K562 (cell line): Measurements from ENCODE around the gene LAMB2. TPM values are rescaled to one million over a fixed set of nuclear protein-coding genes. Genes with fewer than 3 reads are reported as not detected.

Source experiments
- CBX2 ChIP-seq: fragments of 200-600 bp; sonication (generic); IDR thresholded peaks from one replicate; pipeline ENCODE4 v1.6.1; 2012; ENCODE audit warnings: mild to moderate bottlenecking, low read length, inconsistent platforms; ENCODE audit not compliant: insufficient read depth, poor library complexity, severe bottlenecking
- NFE2L1 ChIP-seq: fragments of 450-650 bp; IDR thresholded peaks from 2 replicates; pipeline ENCODE4 v1.6.1; 2016; ENCODE audit warnings: missing genetic modification characterization, low read depth, mild to moderate bottlenecking, missing compliant biosample characterization, moderate library complexity, borderline replicate concordance
- RBFOX2 ChIP-seq: fragments of 200-400 bp; formaldehyde crosslinking; IDR thresholded peaks from 2 replicates; pipeline ENCODE4 v1.6.1; 2017; ENCODE audit warnings: low read depth, mild to moderate bottlenecking, low read length, moderate library complexity
- SRF ChIP-seq, 2 experiments: fragments of 250-450, 450-650 bp in 1 of 2; sonication (Bioruptor Pico) in 1 of 2; sonication (generic) in 1 of 2; formaldehyde crosslinking; IDR thresholded peaks; 2 replicates each; pipeline versions ENCODE4 v1.5.0 to v1.5.1; 2020 to 2022; ENCODE audit warnings: mild to moderate bottlenecking in 1 of 2, missing genetic modification reagents in 1 of 2
- ZNF354B ChIP-seq: fragments of 250-450 bp; sonication (Bioruptor Pico); IDR thresholded peaks from 2 replicates; pipeline ENCODE4 v1.4.0; 2020
- ZNF695 ChIP-seq: fragments of 450-650 bp; formaldehyde crosslinking; IDR thresholded peaks from 2 replicates; pipeline ENCODE4 v1.4.0; 2020; ENCODE audit warnings: mild to moderate bottlenecking, moderate library complexity
- ZNF76 ChIP-seq: fragments of 250-450 bp; sonication (Bioruptor Pico); IDR thresholded peaks from 2 replicates; pipeline ENCODE4 v1.4.0; 2020; ENCODE audit warnings: mild to moderate bottlenecking, moderate library complexity, borderline replicate concordance
- polyA plus RNA-seq, 8 experiments: library from polyadenylated mRNA; depleted of rRNA in 4 of 8; stranded (reverse) in 5 of 8; unstranded in 3 of 8; fragments of >200 nt; fragmentation: Nextera tagmentation in 2 of 8; fragmentation: Illumina TruSeq in 1 of 8; extraction: Ambion mirVana in 2 of 8; extraction: Trizol in 1 of 8; gene quantifications; 2 replicates each; pipeline versions ENCODE4 v1.2.1 to v1.2.3, GENCODE V29; 2011 to 2014; ENCODE audit warnings: inconsistent platforms in 1 of 8, missing spikeins in 1 of 8
- total RNA-seq, 7 experiments: library from RNA; depleted of rRNA in 6 of 7; stranded (reverse); fragments of >200 nt in 6 of 7; fragmentation: Illumina TruSeq in 2 of 7; extraction: Trizol in 2 of 7; gene quantifications; 2 replicates each; pipeline versions ENCODE4 v1.2.1 to v1.2.3, GENCODE V29; 2011 to 2021; ENCODE audit warnings: low replicate concordance in 1 of 7
- TF ChIP-seq, protein P1 (sequence below), 2 experiments: fragments of 450-650 bp in 1 of 2; IDR thresholded peaks; 2 replicates each; pipeline ENCODE4 v1.6.1; 2011 to 2017; ENCODE audit warnings: low read depth in 2 of 2, antibody characterized with exemption in 1 of 2, borderline replicate concordance in 1 of 2, low read length in 1 of 2, mild to moderate bottlenecking in 1 of 2, mixed read lengths in 1 of 2; ENCODE audit not compliant: control insufficient read depth in 1 of 2
- TF ChIP-seq, protein P2 (sequence below): fragments of 450-650 bp; conservative IDR thresholded peaks from 2 replicates; pipeline ENCODE4 v1.6.1; 2016; ENCODE audit warnings: missing genetic modification characterization, low read depth, mild to moderate bottlenecking, control low read depth, missing compliant biosample characterization
- TF ChIP-seq, protein P3 (sequence below): fragments of 450-650 bp; IDR thresholded peaks from 2 replicates; pipeline ENCODE4 v1.6.1; 2014; ENCODE audit warnings: low read depth, mild to moderate bottlenecking, moderate library complexity, borderline replicate concordance
- TF ChIP-seq, protein P4 (sequence below): fragments of 200-800 bp; sonication (Bioruptor generic); IDR thresholded peaks from 2 replicates; pipeline ENCODE4 v1.6.1; 2017; ENCODE audit warnings: missing genetic modification characterization, missing compliant biosample characterization

The LAMB2 gene
- total and polyA plus RNA-seq, 9 of the 15 experiments (the other 6 are each of a cell fraction or from before 2014, with no cell fraction given), result 1.4 to 26.0 (median 16.2) TPM

DNA sequence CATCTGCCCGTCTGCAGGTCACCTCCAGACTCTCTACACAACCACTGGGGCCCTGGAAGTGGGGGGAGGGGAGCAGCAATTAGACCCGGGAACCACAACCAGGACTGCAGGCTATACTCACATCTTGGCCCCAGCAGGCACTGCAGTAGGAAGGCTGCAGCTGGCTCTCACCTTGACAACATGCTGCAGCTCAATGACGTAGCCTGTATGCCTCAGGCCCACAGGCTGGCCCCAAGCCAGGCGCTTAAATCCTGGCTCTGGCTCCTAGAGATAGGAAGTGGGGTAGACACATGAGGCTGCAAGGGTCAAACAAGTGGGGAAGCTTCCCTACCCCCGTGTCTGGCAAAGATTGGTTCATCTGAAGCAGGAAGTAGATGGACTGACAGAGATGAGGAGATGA lies 34.4 kb downstream of the LAMB2 start (continued):
- TF ChIP-seq RBFOX2, result no peak
- no peak for TF ChIP-seq ZNF354B (CRISPR knock-in tag)
- no peak for TF ChIP-seq ZNF76 (CRISPR knock-in tag)
- TF ChIP-seq, protein P1, sequence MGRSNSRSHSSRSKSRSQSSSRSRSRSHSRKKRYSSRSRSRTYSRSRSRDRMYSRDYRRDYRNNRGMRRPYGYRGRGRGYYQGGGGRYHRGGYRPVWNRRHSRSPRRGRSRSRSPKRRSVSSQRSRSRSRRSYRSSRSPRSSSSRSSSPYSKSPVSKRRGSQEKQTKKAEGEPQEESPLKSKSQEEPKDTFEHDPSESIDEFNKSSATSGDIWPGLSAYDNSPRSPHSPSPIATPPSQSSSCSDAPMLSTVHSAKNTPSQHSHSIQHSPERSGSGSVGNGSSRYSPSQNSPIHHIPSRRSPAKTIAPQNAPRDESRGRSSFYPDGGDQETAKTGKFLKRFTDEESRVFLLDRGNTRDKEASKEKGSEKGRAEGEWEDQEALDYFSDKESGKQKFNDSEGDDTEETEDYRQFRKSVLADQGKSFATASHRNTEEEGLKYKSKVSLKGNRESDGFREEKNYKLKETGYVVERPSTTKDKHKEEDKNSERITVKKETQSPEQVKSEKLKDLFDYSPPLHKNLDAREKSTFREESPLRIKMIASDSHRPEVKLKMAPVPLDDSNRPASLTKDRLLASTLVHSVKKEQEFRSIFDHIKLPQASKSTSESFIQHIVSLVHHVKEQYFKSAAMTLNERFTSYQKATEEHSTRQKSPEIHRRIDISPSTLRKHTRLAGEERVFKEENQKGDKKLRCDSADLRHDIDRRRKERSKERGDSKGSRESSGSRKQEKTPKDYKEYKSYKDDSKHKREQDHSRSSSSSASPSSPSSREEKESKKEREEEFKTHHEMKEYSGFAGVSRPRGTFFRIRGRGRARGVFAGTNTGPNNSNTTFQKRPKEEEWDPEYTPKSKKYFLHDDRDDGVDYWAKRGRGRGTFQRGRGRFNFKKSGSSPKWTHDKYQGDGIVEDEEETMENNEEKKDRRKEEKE (IDR thresholded peaks at IDR 0.05; ENCODE audit: borderline replicate concordance in 1 of 2, control insufficient read depth in 1 of 2, low read depth in 2 of 2, low read length in 1 of 2), result no peak
- TF ChIP-seq, protein P2, sequence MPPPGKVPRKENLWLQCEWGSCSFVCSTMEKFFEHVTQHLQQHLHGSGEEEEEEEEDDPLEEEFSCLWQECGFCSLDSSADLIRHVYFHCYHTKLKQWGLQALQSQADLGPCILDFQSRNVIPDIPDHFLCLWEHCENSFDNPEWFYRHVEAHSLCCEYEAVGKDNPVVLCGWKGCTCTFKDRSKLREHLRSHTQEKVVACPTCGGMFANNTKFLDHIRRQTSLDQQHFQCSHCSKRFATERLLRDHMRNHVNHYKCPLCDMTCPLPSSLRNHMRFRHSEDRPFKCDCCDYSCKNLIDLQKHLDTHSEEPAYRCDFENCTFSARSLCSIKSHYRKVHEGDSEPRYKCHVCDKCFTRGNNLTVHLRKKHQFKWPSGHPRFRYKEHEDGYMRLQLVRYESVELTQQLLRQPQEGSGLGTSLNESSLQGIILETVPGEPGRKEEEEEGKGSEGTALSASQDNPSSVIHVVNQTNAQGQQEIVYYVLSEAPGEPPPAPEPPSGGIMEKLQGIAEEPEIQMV (tag), result no peak
- TF ChIP-seq SRF (CRISPR knock-in tag; IDR thresholded peaks at IDR 0.05), result no peak
- TF ChIP-seq, protein P3, sequence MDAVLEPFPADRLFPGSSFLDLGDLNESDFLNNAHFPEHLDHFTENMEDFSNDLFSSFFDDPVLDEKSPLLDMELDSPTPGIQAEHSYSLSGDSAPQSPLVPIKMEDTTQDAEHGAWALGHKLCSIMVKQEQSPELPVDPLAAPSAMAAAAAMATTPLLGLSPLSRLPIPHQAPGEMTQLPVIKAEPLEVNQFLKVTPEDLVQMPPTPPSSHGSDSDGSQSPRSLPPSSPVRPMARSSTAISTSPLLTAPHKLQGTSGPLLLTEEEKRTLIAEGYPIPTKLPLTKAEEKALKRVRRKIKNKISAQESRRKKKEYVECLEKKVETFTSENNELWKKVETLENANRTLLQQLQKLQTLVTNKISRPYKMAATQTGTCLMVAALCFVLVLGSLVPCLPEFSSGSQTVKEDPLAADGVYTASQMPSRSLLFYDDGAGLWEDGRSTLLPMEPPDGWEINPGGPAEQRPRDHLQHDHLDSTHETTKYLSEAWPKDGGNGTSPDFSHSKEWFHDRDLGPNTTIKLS, result no peak
- no peak for TF ChIP-seq ZNF695 (CRISPR knock-in tag)
- no peak for TF ChIP-seq CBX2
- TF ChIP-seq NFE2L1 (tag), result no peak
- TF ChIP-seq, protein P4, sequence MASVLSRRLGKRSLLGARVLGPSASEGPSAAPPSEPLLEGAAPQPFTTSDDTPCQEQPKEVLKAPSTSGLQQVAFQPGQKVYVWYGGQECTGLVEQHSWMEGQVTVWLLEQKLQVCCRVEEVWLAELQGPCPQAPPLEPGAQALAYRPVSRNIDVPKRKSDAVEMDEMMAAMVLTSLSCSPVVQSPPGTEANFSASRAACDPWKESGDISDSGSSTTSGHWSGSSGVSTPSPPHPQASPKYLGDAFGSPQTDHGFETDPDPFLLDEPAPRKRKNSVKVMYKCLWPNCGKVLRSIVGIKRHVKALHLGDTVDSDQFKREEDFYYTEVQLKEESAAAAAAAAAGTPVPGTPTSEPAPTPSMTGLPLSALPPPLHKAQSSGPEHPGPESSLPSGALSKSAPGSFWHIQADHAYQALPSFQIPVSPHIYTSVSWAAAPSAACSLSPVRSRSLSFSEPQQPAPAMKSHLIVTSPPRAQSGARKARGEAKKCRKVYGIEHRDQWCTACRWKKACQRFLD (CRISPR knock-in tag), result no peak
